ENCODE results near the gene CNDP2.

DNA sequence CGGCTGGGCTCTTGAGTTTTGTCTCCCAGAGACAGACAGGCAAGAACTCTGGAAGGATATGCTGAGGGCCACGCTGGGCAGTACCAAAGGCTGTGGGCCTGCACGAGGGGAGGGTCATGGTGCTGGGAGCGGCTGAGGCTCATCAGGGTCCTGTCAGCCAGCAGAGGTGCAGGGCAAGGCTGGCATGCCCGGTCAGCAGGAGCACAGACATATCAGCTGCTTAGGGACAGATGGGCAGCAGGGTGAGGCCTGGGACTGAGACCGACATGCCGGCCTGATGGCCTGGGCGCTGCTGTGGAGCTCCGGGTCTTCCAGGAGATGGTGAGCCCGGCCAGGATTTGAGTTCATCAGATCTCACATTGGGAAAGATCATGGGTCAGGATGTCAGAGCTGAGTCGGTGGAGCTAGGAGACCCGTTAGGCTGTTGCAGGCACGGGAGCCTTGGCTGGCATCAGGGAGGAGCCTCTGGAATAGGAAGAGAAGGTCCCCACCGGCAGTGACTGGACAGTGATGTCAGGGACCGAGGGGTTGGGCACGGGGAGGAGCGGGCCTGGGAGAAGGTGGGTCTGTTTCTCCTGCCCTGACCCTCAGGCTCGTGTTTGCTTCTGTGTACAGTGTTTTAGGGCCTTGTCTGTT lies 18.8 kb downstream of the CNDP2 start:
- TF ChIP-seq EP300 (IDR thresholded peaks at IDR 0.05) (no peak), CTCF (IDR thresholded peaks at IDR 0.05) (no peak), POLR2A (IDR thresholded peaks at IDR 0.05; ENCODE audit: low read depth) (no peak)
